ENCODE results near the gene SLC43A1.
A peak's percentile ranks its signal among the peaks of the same experiment; 100 is the strongest.

Gene SLC43A1

GRCh38 chr11:57479021-57479663, 36.4 kb downstream of the SLC43A1 start:
- DNase-seq = no peak

- no peak for DNase-seq
Measured at GRCh38 chr11:57477507-57478189, 37.9 kb downstream of the SLC43A1 start.

DNA sequence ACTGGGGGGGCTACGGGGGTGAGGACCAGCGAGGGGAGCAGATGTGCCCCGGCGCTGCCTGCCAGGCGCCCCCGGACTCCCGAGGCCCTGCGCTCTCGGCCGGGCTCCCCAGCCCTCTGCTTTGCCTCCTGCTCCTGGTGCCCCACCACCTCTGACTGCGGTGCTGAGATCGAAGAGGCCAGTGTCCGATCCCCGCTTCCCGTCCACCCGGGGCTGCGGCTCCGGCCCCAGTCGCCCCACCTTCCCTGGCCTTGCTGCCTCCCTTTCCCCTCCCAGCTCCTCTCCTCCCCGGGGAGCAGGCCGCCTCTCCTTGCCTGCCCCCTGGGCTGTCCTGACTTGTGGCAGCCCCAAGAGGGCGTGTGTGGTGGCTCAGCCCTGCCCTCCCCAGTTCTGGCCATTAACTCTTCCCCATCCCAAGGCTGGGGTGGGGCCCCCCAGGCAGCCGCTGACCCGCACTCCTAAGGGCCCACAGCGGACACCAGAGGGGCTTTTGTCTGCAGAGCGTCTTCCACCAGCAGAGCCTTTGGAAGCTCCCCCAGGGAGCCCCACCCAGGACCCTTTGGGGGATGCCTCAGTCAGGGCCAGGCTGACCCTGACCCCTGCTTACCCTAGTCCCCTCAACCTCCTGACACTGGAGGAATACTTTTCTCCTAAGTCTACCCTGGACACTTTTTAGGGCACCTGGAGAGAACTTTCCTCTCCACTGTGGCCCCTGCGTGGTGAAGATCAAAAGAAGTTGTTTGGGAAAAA, 38.6 kb downstream of the SLC43A1 start:
- DNase-seq = no peak

DNA sequence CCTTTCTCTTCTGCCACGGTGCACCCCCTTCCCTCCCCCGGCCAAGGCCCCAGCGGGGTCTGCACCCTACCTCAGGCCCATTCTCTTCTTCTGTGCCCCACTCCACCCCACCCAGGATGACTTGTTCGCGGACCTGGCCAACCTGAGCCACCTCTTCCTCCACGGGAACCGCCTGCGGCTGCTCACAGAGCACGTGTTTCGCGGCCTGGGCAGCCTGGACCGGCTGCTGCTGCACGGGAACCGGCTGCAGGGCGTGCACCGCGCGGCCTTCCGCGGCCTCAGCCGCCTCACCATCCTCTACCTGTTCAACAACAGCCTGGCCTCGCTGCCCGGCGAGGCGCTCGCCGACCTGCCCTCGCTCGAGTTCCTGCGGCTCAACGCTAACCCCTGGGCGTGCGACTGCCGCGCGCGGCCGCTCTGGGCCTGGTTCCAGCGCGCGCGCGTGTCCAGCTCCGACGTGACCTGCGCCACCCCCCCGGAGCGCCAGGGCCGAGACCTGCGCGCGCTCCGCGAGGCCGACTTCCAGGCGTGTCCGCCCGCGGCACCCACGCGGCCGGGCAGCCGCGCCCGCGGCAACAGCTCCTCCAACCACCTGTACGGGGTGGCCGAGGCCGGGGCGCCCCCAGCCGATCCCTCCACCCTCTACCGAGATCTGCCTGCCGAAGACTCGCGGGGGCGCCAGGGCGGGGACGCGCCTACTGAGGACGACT, 39.3 kb downstream of the SLC43A1 start:
- peak; percentile 19 for DNase-seq

- DNase-seq = no peak
Measured at GRCh38 chr11:57475671-57476046, 39.8 kb downstream of the SLC43A1 start.

DNA sequence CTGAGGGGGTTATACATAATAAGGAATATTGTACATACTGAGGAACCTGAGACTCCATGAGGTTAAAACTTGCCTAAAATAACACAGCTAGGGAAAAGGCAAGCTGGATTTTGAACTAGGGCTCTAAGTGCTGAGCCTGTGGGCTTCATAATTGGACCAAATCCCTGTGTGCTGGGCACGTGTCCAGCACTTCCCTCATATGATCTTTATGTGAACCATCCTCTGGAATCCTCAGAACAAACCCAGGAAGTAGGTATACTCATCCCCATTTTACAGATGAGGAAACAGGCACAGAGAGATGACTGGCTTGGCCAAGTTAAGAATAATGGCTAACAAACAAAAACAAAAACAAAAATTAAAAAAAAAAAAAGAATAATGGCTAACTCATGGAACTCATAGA, 40.3 kb downstream of the SLC43A1 start:
- DNase-seq = no peak

DNA sequence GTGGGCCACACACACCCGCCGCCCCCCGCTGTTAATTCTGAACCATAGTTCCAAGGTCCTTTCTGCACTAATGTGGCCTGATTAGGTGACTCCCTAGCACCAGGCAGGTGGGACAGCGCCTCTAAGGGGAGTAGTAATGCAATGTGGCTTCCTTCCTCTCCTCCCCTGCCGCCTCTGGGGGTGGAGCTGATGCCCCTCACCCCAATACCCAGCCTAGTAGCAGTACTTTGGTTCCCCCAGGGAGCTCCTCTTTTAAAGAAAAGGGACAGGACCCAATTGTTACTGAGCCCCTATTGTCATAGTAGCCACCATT, 40.7 kb downstream of the SLC43A1 start:
- DNase-seq = no peak

GRCh38 chr11:57474017-57474802, 41.3 kb downstream of the SLC43A1 start:
- no peak for DNase-seq

DNA sequence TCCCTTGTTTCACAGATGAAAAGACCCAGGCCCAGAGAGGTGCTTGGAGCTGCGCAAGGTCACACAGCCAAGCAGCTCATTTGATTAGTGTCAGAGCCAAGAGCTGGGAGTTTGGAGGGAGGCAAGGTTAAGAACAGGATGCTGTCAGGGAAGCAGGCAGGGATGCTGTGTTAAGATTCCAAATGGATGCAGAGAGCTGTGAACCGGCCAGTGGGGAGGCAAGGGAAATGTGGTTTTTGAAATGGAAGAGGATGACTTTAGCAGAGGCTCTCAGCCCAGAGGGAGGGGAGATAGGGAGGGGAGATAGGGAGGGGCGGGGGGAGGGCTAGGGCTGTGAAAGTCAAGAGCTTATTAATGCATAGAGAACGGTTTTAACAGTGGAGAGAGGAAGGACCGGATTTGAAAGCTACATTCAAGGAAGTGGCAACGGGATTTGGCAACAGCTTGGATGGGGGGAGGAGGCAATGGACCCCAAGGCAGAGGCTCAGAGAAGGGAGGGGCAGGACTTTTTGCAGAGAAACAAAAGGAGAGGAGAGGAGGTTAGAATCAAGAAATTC, 42.1 kb downstream of the SLC43A1 start:
- no peak for DNase-seq

GRCh38 chr11:57471496-57471895, 44.0 kb downstream of the SLC43A1 start:
- DNase-seq = no peak

DNA sequence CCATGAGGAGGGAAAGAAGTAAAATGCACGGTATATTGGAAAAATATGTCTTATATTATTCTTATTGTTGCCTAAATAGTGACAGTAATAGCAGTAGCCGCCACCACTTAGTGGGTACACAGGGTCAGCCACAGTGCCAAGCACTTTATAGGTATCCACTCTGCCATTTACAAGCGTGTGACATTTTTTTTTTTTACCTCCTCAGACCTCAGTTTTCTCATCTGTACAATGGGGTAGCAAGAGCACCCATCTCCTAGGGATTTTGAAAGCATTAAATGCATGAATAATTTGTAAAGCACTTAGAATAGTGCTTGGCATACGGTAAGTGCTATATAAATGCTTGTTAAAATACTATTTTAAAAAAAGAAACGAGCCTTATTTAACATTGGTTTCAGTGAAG, 46.2 kb downstream of the SLC43A1 start:
- no peak for DNase-seq

GRCh38 chr11:57468276-57468675, 47.2 kb downstream of the SLC43A1 start:
- DNase-seq = no peak

- no peak for DNase-seq
Measured at GRCh38 chr11:57467508-57468157, 47.9 kb downstream of the SLC43A1 start.

DNA sequence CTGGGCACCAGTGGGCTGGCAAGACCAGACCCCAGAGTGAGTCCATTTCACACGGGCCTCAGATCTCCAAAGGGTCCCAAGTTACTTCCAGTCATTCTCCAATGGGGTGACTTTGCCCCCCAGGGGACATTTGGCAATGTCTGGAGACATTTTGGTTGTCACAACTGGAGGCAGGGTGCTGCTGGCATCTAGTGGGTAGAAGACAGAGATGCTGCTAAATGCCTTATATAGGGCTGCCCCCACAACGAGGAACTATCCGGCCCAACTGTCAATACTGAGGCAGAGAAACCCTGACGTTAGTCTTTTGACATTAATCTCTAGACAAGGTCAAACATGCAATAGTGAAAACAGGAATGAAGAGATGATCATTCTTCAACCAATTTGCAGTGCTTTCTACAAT, 48.8 kb downstream of the SLC43A1 start:
- no peak for DNase-seq

- no peak for DNase-seq
Measured at GRCh38 chr11:57464539-57465181, 50.8 kb downstream of the SLC43A1 start.

DNA sequence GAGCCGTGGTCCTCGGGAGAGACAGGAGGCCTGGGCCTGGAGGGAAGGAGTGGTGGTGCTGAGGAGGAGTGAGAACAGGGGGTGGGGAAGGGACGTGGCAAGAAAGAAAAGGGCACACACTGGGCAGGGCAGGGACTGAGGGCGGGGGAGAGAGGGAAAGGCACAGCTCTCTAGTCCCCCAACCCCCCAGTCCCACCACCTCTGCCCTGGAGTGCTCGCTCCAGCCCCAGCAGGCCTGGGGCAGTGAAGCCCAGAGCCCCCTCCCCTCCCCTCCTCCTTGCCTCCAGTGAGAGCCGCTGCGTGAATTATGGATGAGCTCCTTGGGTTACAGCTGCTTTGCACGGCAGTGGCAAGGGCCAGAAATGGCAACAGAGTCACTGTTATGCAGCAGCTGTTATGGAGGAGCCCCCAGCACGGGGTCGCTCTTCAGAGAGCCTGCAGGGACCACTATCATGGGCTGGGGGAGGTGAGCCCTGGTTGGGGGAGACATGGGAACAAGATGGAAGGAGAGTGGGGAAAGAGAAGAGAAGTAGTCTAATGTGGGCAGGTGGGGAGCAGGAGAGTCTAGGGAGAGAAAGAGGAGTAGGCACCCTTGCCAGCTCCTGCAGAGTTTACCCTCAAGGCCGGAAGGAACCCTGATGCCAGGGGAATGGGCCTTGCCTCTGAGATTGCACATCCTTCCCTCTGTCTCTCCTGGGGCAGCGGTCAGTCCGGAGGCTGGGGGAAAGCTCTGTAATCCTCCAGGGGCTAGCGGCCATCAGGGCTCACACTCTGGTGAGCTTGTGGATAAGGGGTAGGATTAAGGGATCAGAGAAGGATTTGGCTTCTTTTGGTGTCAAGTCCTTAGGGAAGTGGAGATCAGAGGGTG, 51.6 kb downstream of the SLC43A1 start:
- DNase-seq = no peak

- no peak for DNase-seq
Measured at GRCh38 chr11:57462597-57462996, 52.9 kb downstream of the SLC43A1 start.

DNA sequence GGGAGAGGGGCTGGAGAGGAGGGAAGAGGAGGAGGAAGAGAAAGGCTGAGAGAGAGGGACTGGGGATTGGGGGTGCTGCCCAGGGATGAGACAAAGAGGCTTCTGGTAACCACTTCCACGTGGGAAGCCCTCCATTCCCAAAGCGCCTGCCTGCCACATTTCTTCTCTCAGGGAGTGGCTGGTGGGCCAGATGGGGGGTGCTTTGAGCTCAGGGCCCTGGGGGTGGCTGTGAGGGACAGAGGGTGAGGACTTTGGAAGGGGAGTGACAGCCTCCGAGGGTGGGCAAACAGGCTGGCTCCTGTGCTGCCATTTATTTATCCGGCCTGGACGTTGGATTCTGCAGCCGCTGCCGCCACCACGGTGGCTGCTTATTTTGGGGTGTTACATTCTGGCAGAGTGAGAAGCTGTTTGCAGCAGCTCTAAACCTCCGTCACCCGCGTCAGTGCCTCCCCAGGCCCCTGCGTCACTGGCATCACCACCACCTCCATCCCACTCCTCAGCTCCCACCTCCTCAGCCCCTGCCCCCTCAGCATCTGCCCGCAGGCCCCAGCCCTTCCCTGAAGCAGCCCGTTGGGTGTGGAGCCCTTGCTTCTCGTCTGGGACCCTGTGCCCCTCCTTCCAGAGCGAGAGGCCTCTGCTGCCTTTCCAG, 53.5 kb downstream of the SLC43A1 start:
- no peak for DNase-seq

GRCh38 chr11:57460758-57461749, 54.4 kb downstream of the SLC43A1 start:
- DNase-seq = no peak

All from activated T-cell treated with anti-CD3 and anti-CD28 coated beads for 4 hours (primary cell).